GM12892 (cell line): Measurements from ENCODE around the gene P2RY6.
A peak's percentile ranks its signal among the peaks of the same experiment; 100 is the strongest.

Source experiments
- DNase-seq: peaks from one replicate; pipeline ENCODE4 v3.0.0; 2011; ENCODE audit not compliant: insufficient read length
- FAIRE-seq: peaks from 2 replicates; lab custom pipeline; 2011; peaks lifted over from hg19 to GRCh38; lab: Jason Lieb, UNC
- POLR2A ChIP-seq: IDR thresholded peaks from 2 replicates; pipeline ENCODE4 v1.6.1; 2011; ENCODE audit warnings: low read depth, low read length, control low read depth
- POLR2AphosphoS5 ChIP-seq: IDR thresholded peaks from 2 replicates; pipeline ENCODE4 v1.6.1; 2011; ENCODE audit warnings: low read depth, low read length, control low read depth
- TAF1 ChIP-seq: IDR thresholded peaks from 2 replicates; pipeline ENCODE4 v1.6.1; 2011; ENCODE audit warnings: low read depth, mild to moderate bottlenecking, control low read depth, low read length, borderline replicate concordance

The P2RY6 gene

DNA sequence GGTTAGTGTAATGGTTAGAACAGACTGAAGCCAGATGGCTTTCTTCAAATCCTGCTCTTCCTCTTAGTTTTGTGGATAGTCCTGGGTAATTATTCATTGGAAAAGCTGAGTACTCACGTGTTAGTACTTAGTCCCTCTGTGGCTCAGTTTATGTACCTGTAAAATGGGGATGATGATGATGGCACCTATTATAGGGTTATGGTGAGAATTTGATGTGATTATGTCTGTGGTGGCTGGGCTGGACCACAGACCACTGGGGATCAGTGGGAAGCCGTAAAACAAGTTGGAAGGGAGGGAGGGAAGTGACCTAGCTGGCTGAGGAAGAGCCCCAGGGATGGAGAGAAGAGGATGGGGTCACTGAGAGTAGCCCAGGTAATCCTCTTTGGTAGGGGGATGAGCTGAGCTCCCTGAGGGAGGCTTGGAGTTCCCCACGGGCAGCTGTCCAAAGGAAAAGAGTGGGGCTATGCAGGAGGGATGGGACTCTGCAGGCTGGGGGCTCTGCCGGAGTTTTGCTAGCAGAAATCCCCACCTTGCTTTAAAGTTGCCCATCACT, 55.8 kb downstream of the P2RY6 start:
- no peak for FAIRE-seq
- DNase-seq = no peak
- no peak for TF ChIP-seq POLR2AphosphoS5

DNA sequence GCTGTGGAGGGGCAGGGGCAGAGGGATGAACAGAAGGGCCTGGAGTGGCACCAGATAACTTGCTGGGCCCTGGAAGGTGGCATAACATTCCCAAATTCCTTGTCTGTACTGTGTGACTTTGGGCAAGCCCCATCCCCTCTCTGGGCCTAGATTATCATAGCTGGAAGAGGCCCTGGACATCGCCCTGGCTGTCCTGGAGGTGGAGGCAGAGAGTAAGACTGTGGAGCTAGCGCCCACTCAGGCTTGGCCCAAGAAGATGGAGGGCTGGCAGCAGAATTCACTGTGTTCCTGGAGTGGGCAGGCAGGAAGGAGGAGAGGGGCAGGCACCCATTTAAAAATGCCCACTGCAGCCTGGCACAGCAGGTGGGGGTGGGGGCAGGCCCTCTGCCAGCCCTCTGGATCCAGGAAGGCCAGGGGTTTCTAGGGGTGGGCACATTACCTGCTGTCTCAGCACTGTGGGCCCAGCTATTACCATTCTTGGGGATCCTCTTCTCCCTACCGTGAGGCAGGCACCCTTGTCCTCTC, 58.5 kb downstream of the P2RY6 start:
- FAIRE-seq = no peak
- no peak for DNase-seq
- TF ChIP-seq POLR2A (no peak), POLR2AphosphoS5 (no peak), TAF1 (no peak)

DNA sequence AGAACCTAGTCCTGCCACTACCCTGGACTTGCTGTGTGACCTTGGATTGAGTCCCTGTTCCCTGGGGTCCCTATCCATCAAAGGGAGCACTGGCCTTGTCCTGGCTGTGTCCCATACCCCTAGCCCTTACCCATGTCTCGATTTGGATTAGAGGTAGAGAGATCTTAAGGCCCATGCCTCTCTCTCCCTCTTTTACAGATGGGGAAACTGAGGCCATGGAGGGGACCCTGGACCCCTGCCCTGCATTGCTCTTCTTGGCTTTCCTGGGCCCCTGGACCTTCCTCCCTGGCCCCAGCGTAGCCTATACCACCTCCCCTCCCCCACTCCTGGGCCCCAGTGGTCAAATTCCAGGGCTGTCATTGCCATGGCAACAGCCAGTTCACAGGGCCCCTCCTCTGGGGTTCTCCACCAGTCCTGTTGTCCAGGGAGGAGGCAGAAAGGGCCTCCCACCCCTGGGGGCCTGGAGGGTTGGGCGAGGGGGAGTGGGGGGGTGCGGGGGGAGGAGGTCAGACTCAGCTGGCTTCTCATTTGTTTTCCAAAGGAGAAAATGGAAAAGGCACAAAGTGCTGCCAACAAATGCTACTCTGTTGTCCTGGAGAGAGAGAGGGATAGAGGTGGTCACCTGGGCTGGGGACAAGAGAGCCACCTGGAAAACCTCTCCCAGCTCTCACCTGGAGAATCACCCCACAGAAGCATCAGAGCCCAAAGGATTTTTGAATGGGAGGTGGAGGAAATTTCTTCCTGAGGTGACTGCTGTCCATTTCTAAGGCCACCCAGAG, 59.2 kb downstream of the P2RY6 start:
- DNase-seq (no peak), FAIRE-seq (no peak)
- TF ChIP-seq POLR2AphosphoS5 = no peak
- TF ChIP-seq POLR2A = no peak
- no peak for TF ChIP-seq TAF1

DNA sequence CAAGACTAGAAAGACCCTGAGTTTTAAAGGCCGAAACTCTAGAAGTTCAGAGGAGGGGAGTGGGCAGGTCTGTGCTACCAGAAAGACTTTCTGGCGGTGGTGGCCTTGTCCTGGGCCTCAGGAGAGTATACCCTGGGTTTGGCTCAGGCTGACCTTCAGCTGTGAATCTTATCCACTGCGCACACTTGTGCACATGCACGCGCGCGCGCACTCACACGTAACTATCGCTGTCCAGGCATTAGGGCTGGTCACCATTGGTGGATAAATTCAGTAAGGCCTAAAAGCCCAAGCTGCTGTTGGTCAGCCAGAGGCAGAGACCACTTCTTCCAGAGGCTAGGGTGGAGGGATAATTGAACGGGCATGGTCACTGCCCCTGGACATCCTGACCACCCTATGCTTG, 61.0 kb downstream of the P2RY6 start:
- DNase-seq (no peak), FAIRE-seq (no peak)
- TF ChIP-seq POLR2A = no peak
- no peak for TF ChIP-seq POLR2AphosphoS5
- TF ChIP-seq TAF1 = no peak

DNA sequence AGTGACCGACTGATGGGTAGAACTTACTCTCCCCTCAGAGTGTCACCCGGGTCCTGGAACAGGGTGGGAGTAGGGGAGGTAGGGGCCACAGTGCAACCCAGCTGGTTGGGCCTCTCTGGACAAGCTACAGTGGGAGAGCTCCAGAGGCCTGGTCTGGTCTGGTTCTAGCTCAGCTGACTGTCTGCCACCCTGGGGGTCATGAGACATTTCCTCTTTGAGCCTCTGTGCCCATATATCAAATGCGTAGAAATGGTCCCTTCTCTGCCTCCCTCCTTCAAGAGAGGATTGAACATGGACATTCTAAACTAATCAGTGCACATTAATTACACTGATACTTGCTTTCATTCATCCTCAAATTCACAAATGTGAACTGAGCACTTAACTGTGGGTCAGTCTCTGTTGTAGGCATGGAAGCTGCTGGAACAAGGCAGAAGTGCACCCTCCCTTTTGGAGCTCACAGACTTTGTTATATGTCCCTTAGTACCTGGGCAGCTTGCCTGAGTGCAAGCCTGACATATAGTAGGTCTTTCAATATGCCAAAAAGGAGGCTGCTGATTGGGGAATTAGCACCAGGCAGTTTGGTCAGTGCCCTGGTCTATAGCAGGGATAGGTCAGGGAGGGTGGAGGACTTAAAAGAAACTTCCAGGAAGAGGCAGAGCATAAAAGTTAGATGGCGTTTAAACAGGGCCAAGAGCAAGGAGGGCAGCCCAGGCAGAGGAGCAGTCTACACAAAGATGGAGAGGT, 61.7 kb downstream of the P2RY6 start:
- FAIRE-seq (peak; percentile 21), DNase-seq (no peak)
- no peak for TF ChIP-seq POLR2AphosphoS5

DNA sequence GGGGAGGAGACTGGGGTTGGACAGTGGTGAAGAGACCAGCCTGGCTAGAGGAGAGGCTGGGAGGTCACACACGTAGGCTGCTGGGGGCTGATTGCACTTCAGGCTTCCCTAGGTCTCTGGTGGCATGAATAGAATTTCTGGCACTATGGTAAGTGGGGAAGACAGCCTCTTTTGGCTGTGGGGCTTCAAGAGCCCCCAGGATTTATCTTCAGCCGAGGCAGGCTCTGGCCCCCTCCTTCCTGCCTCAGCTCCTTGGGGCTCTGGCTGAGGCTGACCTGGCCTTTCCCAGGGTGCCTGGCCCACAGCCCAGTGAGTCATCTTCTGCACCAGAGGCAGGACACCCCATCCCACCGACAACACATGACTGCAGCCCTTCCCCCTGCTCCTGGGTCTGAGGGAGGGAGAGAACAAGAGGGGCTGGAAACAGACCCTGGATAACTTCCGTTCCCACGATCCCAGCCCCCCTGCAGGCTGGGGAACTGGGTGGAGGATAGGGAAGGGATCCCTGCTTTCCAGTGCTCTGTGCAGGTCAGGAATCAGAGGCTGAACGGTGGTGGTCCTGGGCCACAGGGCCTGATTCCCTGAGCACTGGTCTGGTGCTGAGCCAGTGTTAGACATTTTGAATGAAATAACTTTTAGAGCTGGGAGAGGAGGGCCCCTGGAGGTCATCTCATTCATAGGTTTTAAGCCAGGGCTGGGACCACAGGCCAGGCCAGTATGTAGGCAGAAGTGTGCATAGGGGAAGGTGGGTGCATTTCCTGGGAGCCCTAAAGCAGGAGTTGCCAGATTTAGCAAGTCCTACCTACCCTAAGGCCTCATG, 62.5 kb downstream of the P2RY6 start:
- TF ChIP-seq POLR2A (no peak), POLR2AphosphoS5 (no peak), TAF1 (no peak)
- FAIRE-seq = no peak
- no peak for DNase-seq

DNA sequence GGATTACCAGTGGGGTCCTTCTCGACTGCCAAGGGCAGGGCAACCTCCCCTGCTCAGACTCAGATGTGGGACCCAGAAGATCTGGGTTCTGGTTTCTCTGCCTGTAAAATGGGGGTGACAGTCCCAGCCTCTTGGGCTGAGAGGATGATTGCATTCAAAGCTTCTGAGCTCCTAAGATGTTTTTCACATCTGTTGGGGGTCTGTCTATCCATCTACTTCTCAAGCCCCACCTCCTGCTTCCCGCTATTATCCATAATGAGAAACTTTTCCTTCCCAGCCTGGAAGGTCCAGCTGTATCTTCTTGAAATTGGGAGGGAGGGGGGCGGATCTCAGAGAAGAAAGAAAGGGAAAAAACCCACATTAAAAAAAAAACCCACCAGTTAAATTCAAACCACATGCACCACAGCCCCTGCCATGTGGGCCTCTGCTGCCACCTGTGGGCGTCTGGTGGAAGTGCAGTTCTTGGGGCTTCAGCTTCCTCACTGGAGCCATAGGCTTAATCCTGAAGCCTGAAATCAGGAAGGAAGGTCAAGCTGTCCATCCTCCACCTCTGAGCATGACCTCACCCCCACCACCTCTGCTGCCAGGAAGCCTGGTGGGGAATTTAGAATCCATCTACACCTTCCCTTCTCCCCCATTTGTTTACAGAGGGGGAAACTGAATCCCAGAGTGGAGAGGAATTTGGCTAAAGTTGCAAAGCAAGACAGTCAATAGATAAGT, 63.2 kb downstream of the P2RY6 start:
- DNase-seq (peak; percentile 68), FAIRE-seq (peak; percentile 93)
- no peak for TF ChIP-seq POLR2AphosphoS5
- no peak for TF ChIP-seq POLR2A
- no peak for TF ChIP-seq TAF1

DNA sequence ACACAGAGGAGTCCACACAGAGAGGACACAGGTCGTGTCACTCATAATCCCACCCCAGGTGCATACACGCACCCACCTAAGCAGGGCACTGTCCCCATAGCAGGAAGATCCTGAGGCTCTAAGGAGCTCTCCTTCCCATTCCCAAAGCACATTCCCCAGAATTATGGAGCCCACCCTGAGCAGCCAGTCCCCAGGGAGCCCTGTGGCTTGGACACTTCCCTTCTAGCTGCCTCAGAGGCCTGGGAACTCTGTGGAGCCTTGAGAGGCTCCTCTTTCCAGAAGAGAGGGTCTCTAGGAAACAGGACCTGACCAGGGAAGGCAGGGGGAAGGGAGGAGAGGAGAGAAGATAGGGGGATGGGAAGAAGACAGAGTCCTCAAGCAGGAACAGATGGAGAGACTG, 65.7 kb downstream of the P2RY6 start:
- FAIRE-seq (no peak), DNase-seq (no peak)
- TF ChIP-seq POLR2A (no peak), POLR2AphosphoS5 (no peak), TAF1 (no peak)

DNA sequence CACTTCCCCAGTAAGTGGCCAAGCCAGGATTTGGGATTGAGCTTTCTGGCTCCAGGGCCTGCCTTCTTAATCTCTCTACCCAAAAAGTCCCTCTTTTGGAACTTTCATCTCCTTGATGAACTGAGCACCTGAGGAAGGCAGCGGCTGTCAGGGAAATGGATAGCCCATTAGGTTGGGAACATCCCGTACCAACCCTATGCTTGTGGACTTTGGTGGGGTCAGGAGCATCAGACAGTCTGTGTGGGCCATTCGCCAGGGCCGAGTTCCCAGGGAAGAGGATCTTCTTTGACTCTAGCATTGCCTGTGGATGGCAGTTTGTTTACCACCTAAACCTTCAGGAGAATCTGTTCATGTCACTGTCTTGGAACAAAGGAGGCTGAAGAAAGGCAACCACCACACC, 66.1 kb downstream of the P2RY6 start:
- DNase-seq (no peak), FAIRE-seq (no peak)
- TF ChIP-seq POLR2AphosphoS5 (no peak), TAF1 (no peak), POLR2A (no peak)

DNA sequence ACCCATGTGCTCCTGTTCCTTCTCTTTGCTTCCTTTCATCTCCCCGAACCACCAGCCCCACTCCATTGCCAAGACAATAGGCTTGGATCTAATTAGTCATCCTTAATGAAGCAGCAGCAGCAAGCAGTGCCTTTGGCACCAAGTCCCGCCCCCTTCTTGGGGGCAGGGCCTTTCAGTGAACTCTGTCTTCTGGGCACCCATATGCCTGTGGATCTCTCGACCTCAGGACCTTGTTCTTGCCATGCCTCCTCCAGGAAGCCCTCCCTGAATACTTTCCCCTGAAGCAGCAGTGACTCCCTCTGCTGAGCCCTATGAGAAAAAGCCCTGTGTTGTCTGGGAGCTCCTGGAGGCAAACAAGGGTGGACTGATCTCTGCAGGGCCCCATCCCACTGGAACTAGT, 68.0 kb downstream of the P2RY6 start:
- FAIRE-seq = no peak
- no peak for DNase-seq
- TF ChIP-seq TAF1 (no peak), POLR2A (no peak), POLR2AphosphoS5 (no peak)
